Psoas muscle (tissue), 8 donors: Measurements from ENCODE around the gene FBXO42. TPM values are rescaled to one million over a fixed set of nuclear protein-coding genes. Genes with fewer than 3 reads are reported as not detected.
A peak's percentile ranks its signal among the peaks of the same experiment; 100 is the strongest.

ENCODE experiments used
- ATAC-seq, 4 donors: fragments of 200-7000 bp; cut with Tn5 transposase; one replicate each; pipeline ENCODE4 v1.9.1; 2020; ENCODE audit warnings: moderate library complexity in 3 of 4, mild to moderate bottlenecking in 2 of 4
- DNase-seq, 2 donors: peaks; one replicate each; pipeline ENCODE4 v3.0.0-alpha.2; 2020
- H3K27ac ChIP-seq: fragments of 200-600 bp; one replicate; pipeline ENCODE4 v1.8.0; 2022
- H3K27me3 ChIP-seq, 3 donors: fragments of 200-600 bp in 1 of 3; one replicate each; pipeline versions ENCODE4 v1.6.1 to v1.8.0; 2013 to 2022; ENCODE audit warnings: low read length in 2 of 3, mild to moderate bottlenecking in 2 of 3, moderate library complexity in 1 of 3; ENCODE audit not compliant: insufficient read depth in 3 of 3
- H3K36me3 ChIP-seq, 2 donors: fragments of 200-600 bp in 1 of 2; one replicate each; pipeline versions ENCODE4 v1.6.1 to v1.8.0; 2013 to 2022; ENCODE audit warnings: low read depth in 1 of 2, mild to moderate bottlenecking in 1 of 2, moderate library complexity in 1 of 2; ENCODE audit not compliant: insufficient read depth in 1 of 2
- H3K4me1 ChIP-seq: fragments of 200-600 bp; one replicate; pipeline ENCODE4 v1.8.0; 2022
- H3K4me3 ChIP-seq: fragments of 200-600 bp; one replicate; pipeline ENCODE4 v1.8.0; 2022; ENCODE audit warnings: mild to moderate bottlenecking
- H3K9me3 ChIP-seq: fragments of 200-600 bp; one replicate; pipeline ENCODE4 v1.8.0; 2022
- CTCF ChIP-seq: fragments of 200-600 bp; IDR thresholded peaks from one replicate; pipeline ENCODE4 v1.8.0; 2022; ENCODE audit warnings: antibody characterized with exemption
- WGBS, 3 donors: extraction: QIAGEN DNeasy Blood & Tissue Kit; methylation state at CpG; one replicate each; pipeline versions ENCODE4 v1.1.6 to v1.1.7; 2013; 5-methylcytosine and 5-hydroxymethylcytosine counted together
- intact Hi-C, 2 donors: fragments of 100-400 bp; cut with DNase I; formaldehyde crosslinking; loops; one replicate each; pipeline versions ENCODE4 v1.11.0 to v1.14.2; 2022
- polyA plus RNA-seq, 3 donors: library from polyadenylated mRNA; stranded (reverse); fragments of 200-250 nt; gene quantifications; one replicate each; pipeline ENCODE4 v1.2.3, GENCODE V29; 2013
- total RNA-seq, 4 donors: library from RNA; stranded (reverse); fragmentation: NEBNext Ultra II Directional in 2 of 4; extraction: Animal tissue kit (Norgen Biotek cat#: 25700) in 2 of 4; gene quantifications; one replicate each; pipeline versions ENCODE4 v1.2.1 to v1.2.4, GENCODE V29; 2021 to 2023
- donor health status: healthy with polysubstance abuse.
- donor health status: DM: no; HTN: no; CAD: no; lungs with moderate emphysema.
- donor health status: Bipolar disorder and iron deficiency.
- donor health status: healthy.
- donor health status: DM: yes; HTN: yes; CAD: no.
- donor health status: DM: no; HTN: no; CAD: no.
- donor health status: DM: no; HTN: no; CAD: no.
- donor health status: DM: yes; HTN: yes; CAD: no.

Gene FBXO42
- total and polyA plus RNA-seq, 7 donors, result 7.4 to 26.6 (median 18.7) TPM

GRCh38 chr1:16356867-16357266 lies 4.6 kb upstream of the FBXO42 start:
- DNase-seq, result no peak
- Histone ChIP-seq H3K27ac (no peak overlapping the region), H3K4me1 (peaks cover 3% of the 10 kb centered on the region), H3K9me3 (no peaks in the 10 kb centered on the region), H3K4me3 (no peak overlapping the region), H3K27me3 (no peaks in the 10 kb centered on the region), H3K36me3 (no peaks in the 10 kb centered on the region)
- no peak for TF ChIP-seq CTCF
- no peak for ATAC-seq
- 81 to 87% (median 81%) methylated on average over 3 of the region's 3 CpGs for WGBS, 3 donors
- intact Hi-C loops, result loop anchor here in 1 of 2 donors (10.0 kb wide), 1 partner anchor 112 kb away; no protein-coding TSS in a partner anchor

- no peak for TF ChIP-seq CTCF
- Histone ChIP-seq H3K4me3 (no peak overlapping the region), H3K9me3 (no peaks in the 10 kb centered on the region), H3K36me3 (no peaks in the 10 kb centered on the region), H3K27ac (no peak overlapping the region), H3K4me1 (peaks cover 15% of the 10 kb centered on the region), H3K27me3 (no peaks in the 10 kb centered on the region)
- intact Hi-C loops, result loop anchor here (5.0 to 10.0 kb wide), 2 partner anchors 52 to 110 kb away; no protein-coding TSS in a partner anchor
- no peak for DNase-seq
- 72 to 89% (median 85%) methylated on average over 2 of the region's 2 CpGs for WGBS, 3 donors
- no peak for ATAC-seq
Observed at GRCh38 chr1:16354619-16355018, 2.3 kb upstream of the FBXO42 start.

- intact Hi-C loops, result loop anchor here (5.0 to 10.0 kb wide), 2 partner anchors 51 to 108 kb away; no protein-coding TSS in a partner anchor
Observed at GRCh38 chr1:16352842-16353535, 709 bp upstream of the FBXO42 start.

GRCh38 chr1:16351456-16351993 lies 755 bp downstream of the FBXO42 start:
- intact Hi-C loops, result loop anchor here (5.0 to 10.0 kb wide), 2 partner anchors 49 to 107 kb away; no protein-coding TSS in a partner anchor
- H3K4me1 ChIP-seq, result peaks cover 37% of the 10 kb centered on the region
- H3K27ac ChIP-seq, result peak overlapping the region; percentile 97
- H3K9me3 ChIP-seq, result no peaks in the 10 kb centered on the region
- peak overlapping the region; percentile 96 for H3K4me3 ChIP-seq
- TF ChIP-seq CTCF, result no peak
- 0% methylated on average over 20 of the region's 20 CpGs for WGBS, 3 donors
- DNase-seq (no peak), ATAC-seq (peak in 1 of 4 donors; percentile 34)
- H3K27me3 ChIP-seq, result no peaks in the 10 kb centered on the region
- peaks cover 0 to 4% of the 10 kb centered on the region in 2 donors for H3K36me3 ChIP-seq

More at GRCh38 chr1:16352842-16353535, 709 bp upstream of the FBXO42 start:
- Histone ChIP-seq H3K36me3 (peaks cover 0 to 4% of the 10 kb centered on the region in 2 donors), H3K4me1 (peaks cover 31% of the 10 kb centered on the region), H3K27ac (peak overlapping the region; percentile 97), H3K4me3 (peak overlapping the region; percentile 96), H3K27me3 (no peaks in the 10 kb centered on the region), H3K9me3 (no peaks in the 10 kb centered on the region)
- DNase-seq (no peak), ATAC-seq (no peak)
- TF ChIP-seq CTCF, result no peak
- 58 to 68% (median 62%) methylated on average over 11 of the region's 11 CpGs for WGBS, 3 donors
